GM12874 (cell line): ENCODE data around the gene FASTKD3.
A peak's percentile ranks its signal among the peaks of the same experiment; 100 is the strongest.

Experiments
- TF ChIP-seq, protein P1 (sequence below): IDR thresholded peaks from 2 replicates; pipeline ENCODE4 v1.5.1; 2011; ENCODE audit warnings: low read depth, mild to moderate bottlenecking, control low read depth, low read length, moderate library complexity; ENCODE audit not compliant: insufficient read depth

The FASTKD3 gene

DNA sequence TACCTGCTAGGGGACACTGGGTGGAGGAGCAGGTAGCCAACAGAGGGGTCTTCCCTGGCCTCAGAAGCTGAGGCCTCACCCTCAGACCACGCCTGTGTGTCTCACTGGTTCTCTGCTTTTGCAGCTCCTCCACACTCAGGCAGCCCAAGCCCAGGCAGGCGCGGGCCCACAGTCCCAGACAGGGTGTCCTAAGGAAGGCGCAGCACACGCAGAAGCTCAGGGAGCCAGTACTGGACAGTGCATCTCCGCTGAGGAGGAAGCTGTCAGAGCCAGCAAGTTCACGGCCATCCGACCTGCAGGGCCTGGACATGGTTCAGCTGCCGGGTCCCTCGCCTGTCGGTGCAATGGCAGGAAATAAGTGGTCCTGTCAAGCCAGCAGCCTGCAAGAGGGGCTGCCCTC is 43.2 kb downstream of the FASTKD3 start:
- TF ChIP-seq, protein P1, sequence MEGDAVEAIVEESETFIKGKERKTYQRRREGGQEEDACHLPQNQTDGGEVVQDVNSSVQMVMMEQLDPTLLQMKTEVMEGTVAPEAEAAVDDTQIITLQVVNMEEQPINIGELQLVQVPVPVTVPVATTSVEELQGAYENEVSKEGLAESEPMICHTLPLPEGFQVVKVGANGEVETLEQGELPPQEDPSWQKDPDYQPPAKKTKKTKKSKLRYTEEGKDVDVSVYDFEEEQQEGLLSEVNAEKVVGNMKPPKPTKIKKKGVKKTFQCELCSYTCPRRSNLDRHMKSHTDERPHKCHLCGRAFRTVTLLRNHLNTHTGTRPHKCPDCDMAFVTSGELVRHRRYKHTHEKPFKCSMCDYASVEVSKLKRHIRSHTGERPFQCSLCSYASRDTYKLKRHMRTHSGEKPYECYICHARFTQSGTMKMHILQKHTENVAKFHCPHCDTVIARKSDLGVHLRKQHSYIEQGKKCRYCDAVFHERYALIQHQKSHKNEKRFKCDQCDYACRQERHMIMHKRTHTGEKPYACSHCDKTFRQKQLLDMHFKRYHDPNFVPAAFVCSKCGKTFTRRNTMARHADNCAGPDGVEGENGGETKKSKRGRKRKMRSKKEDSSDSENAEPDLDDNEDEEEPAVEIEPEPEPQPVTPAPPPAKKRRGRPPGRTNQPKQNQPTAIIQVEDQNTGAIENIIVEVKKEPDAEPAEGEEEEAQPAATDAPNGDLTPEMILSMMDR = no peak

DNA sequence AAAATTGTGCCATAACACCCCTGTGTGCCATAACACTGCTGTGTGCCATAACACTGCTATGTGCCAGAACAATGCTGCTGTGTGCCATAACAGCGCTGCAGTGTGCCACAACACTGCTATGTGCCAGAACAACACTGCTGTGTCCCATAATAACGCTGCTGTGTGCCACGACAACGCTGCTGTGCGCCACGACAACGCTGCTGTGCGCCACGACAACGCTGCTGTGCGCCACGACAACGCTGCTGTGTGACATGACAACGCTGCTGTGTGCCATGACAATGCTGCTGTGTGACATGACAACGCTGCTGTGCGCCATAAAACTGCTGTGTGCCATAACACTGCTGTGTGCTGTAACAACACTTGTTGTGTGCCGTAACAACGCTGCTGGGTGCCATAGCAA is 43.8 kb downstream of the FASTKD3 start:
- TF ChIP-seq, protein P1 = no peak

DNA sequence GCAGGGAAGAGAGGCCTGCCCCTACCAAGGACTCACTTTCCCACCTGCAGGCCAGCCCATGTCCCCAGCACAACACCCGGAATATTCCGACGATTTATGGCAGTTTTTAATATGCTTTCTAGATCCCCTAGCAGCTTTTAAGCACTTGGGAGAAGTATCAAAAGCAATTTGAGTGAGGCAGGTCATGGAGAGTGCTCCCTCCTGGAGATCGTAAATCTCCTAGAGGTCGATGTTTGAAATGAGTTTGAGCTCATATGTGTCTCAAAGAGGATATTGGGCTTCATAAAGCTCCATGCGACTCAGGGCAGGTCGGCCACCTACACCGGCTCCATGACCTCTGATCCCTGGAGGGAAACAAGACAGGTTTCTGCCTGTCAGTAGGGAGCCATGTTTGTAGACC is 45.2 kb downstream of the FASTKD3 start:
- TF ChIP-seq, protein P1 = no peak

DNA sequence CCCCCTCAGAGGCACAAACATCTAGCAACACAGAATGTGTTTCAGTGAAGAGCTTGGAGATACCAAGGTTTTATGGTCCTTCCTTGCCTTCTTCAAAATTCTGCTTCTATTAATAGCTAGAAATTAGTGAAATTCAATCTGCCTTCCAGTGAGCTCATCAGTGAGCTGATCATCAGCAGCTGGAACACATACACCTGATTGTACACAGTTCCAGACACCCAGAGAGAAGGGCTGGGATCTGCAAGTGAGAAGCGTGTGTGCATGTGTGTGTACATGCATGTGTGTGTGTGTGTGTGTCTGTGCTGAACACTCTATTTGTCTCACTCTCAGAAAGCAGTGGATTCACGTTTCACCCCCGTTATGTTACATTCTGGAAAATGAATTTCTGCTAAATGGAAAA is 46.4 kb downstream of the FASTKD3 start:
- TF ChIP-seq, protein P1 = no peak

DNA sequence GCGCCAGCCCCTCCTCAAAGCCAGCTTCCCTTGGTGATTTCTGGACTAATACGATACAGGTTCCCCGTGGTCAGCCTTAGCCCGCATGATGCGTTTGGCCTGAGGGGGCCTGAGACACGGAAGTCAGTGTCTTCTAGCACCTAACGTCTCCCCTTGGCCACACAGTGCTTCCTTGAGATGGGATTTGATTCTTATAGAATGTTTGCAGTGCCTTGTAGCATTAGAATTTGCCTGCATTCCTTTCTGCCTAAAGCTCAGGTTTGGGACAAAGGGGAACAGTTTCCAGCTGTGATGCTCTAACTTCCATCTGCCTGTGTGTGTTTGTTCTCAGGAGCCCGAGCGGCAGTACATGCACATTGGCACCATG is 52.3 kb downstream of the FASTKD3 start:
- TF ChIP-seq, protein P1 = no peak

DNA sequence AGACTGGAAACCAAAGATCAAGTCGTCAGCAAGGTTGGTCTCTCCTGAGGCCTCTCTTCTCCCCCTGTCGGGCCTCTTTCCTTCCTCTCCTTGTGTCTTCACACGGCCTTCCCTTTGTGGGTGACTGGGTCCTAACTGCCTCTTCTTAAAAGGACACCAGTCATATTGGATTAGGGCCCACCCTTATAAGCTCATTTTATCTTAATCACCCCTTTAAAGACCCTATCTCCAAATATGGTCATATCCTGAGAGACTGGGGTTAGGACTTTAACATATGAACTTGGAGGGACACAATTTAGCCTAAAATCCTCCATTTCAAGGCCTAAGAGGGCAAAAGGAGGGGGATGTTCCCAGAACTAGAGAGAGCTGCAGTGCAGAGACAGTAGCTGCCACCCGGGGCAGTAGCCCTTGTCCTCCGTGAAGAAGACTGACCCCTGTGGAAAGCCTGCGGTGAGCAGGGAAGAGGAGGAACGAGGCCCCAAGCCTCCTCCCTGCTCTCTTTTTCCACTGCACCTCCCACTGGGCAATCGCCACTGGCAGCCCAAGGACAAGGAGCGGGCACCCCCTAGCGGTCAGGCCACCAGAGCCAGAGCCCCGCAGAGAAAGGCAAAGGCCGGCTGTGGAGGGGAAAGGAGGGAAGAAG is 52.8 kb downstream of the FASTKD3 start:
- TF ChIP-seq, protein P1 = peak; percentile 97

DNA sequence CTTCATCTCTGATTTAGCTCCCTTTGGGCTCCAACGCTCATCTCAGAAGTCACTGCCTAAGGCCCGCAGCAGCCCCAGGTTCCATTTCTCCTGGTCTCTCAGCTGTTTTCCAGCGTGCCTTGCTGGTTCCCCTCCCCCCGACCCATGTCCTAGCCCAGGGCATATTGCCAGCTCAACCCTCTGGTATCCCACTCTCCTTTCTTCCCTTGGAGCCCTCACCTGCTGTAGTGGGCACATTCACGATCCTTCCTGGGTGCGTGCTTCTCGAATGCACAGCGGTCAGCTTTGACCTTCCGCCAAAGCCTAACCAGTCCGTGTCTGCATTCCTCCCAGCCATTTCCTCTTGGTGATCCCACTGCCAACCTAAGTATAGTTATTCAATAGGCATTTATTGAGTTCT is 54.0 kb downstream of the FASTKD3 start:
- TF ChIP-seq, protein P1 = no peak

DNA sequence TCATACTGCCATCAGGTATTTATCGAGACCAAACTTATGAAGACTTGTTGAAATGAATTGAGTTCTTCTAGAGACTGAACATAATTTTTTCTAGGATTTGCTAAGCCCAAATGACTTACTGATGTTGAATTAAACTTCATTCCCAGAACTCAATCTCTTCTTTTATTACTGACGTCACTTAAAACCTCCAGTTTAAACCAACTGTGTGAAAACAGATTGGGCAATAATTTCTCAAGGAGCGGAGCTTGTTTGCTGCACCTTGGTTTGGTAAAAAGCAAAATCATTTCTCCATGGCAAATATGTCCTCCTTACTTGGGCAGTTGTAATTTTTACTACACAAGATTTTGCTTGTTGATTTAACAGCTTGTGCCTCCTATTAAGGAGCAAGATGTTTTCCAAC is 55.3 kb downstream of the FASTKD3 start:
- TF ChIP-seq, protein P1 = no peak
